HG02623 (cell line): Measurements from ENCODE around the gene MROH7.
A peak's percentile ranks its signal among the peaks of the same experiment; 100 is the strongest.

Experiments
- ATAC-seq: cut with Tn5 transposase; IDR thresholded peaks from one replicate; pipeline ENCODE4 v1.9.1; 2021; ENCODE audit warnings: moderate library complexity; ENCODE audit not compliant: unreplicated experiment

The MROH7 gene

DNA sequence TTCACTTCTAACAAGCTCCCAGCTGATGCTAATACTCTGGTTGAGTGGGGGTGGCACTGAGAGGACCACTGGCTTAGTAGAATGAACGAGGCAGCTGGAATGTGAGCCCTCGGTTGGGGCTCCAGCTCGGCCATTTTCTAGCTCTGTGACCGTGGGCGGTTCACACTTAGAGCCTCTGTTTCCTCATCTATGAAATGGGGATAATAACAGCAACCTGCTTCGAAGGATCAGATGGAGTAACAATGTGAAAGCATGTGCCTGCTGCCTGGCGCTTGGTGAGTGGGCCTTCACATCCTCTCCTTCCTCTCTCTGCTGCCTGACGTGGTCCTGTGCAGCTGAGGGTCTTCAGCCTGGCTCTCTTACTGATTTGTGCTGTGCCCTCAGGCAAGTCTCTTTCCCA lies 53.2 kb downstream of the MROH7 start:
- no peak for ATAC-seq

DNA sequence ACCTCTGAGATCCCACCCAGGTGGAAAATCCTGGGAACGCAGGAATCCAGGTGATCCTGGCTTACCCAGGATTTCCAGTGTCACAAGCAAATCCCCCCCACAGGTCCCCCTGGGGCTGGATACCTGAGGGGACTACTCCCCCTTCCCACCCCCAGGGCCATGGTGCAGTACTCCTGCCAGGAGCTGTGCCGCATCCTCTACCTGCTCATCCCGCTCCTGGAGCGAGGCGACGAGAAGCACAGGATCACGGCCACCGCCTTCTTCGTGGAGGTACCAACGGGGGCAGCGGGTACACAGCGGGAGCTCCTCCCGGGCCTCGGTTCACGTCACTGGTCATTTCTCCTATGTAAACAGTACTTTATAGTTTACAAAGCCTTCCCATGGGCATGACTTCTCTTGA lies 53.6 kb downstream of the MROH7 start:
- ATAC-seq, result no peak

- ATAC-seq, result no peak
These were observed 54.2 kb downstream of the MROH7 start for GRCh38 chr1:54695764-54696163.

DNA sequence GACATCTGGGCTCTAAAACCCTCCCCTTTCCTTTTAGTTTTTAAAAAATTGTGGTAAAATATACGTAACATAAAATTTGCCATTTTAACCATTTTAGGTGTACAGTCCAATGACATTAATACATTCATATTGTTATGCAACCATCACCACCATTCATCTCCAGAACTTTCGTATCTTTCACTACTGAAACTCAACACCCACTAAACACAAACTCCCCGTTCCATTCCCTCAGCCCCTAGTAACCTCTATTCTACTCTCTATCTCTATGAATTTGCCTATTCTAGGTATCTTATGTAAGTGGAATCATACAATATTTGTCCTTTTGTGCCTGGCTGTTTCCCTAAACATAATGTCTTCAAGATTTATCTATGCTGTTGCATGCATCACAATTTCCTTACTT lies 54.7 kb downstream of the MROH7 start:
- ATAC-seq, result no peak

DNA sequence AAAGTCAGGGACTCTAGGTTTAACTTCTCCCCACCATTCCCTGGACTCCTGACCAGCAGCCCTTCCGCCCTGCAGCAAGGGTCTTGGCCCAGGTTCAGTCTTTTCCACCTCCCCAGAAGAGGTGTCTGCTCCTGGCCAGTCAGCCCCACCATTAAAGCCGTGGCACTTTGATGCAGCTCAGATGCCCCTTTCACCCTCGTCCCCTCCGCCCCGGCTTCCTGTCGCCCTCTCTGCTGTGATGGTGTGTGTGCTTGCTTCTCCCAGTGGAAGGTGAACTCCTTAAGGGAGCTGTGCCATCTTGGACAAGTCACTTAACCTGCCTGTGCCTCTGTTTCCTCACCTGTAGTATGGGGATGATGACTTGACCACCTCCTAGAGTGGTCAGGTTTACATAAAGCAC lies 56.3 kb downstream of the MROH7 start:
- no peak for ATAC-seq

DNA sequence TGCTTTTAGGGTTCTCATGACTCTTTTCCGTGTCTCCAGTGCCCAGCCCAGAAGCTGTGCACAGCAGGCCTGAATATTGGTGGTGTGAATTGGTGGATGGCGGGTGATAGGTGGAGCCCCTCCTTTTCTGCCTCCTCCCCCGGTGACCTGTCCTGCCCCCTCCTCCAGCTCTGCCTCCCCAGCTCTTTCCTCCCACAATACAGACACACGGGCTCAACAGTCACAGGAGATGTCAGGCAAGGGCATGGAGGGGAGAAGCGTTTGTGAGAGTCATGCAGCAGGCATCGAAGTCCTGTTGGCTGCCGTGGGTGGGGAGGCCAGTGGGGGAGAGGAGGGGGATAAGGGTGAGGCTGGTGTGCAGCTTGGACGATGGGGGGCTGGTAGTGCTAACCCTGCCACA lies 56.8 kb downstream of the MROH7 start:
- ATAC-seq, result no peak

DNA sequence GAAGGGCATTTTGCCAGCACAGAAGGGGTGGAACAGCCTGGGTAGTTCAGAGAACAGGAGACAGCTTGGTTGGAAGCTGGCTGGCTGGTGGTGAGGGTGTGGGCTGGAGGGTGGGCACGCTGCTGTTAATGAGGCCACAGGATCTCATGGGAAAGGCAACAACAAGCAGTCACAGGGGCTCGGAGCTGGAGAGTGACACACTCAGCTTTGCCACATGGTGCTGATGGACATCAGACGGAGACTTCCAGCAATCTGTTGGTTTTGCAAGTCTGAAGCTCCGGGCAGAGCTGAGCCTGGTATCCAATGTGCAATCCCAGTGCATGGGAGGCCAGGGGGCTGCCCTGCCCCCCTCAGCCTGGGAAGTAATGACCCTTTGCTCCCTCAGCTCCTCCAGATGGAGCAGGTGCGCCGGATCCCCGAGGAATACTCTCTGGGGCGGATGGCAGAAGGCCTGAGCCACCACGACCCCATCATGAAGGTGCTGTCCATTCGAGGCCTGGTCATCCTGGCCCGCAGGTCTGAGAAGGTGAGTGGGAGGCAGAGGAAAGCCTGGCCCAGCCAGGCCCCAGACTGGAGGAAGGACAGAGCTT lies 58.4 kb downstream of the MROH7 start:
- ATAC-seq, result no peak

DNA sequence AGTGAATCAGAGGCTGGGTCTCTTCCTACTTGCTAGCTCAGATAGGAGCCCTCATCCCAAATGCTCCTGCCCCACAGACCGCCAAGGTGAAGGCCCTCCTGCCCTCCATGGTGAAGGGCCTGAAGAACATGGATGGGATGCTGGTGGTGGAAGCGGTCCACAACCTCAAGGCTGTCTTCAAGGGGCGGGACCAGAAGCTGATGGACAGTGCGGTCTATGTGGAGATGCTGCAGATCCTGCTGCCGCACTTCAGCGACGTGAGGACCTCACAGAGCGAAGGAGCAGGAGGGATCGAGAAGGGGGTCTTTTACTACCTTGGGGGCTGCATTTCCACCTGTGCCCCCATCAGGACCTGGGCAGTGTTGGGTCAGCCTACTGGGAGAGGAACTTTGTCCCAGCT lies 59.5 kb downstream of the MROH7 start:
- ATAC-seq, result no peak

GRCh38 chr1:54701996-54702395 lies 60.4 kb downstream of the MROH7 start:
- no peak for ATAC-seq

- ATAC-seq, result no peak
These were observed 61.9 kb downstream of the MROH7 start for GRCh38 chr1:54703471-54703870.

- ATAC-seq, result no peak
These were observed 63.6 kb downstream of the MROH7 start for GRCh38 chr1:54705153-54705552.

DNA sequence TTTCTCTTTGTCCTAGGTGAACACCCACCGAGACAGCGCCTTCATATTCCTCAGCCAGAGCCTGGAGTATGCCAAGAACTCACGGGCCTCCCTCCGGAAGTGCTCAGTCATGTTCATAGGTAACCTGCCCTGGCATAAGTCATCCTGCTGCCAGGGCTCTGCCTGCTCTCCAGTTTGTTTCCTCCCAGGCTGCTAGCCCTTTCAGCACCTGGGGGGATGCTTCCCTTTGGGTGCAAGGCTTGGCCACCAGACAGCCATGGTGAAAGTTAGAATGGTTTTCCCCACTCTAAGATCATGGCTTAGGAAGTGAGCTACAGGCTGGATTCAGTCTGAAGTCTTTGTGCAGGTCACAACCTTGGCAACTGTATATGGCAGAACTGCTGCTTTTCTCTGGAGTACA lies 64.8 kb downstream of the MROH7 start:
- no peak for ATAC-seq

- no peak for ATAC-seq
These were observed 66.8 kb downstream of the MROH7 start for GRCh38 chr1:54708385-54708784.

- ATAC-seq, result no peak
These were observed 68.1 kb downstream of the MROH7 start for GRCh38 chr1:54709547-54710292.

- no peak for ATAC-seq
These were observed 68.8 kb downstream of the MROH7 start for GRCh38 chr1:54710434-54710833.

- ATAC-seq, result no peak
These were observed 69.3 kb downstream of the MROH7 start for GRCh38 chr1:54710841-54711240.

GRCh38 chr1:54711536-54711935 lies 70.0 kb downstream of the MROH7 start:
- no peak for ATAC-seq

- ATAC-seq, result no peak
These were observed 73.4 kb downstream of the MROH7 start for GRCh38 chr1:54714881-54715492.

DNA sequence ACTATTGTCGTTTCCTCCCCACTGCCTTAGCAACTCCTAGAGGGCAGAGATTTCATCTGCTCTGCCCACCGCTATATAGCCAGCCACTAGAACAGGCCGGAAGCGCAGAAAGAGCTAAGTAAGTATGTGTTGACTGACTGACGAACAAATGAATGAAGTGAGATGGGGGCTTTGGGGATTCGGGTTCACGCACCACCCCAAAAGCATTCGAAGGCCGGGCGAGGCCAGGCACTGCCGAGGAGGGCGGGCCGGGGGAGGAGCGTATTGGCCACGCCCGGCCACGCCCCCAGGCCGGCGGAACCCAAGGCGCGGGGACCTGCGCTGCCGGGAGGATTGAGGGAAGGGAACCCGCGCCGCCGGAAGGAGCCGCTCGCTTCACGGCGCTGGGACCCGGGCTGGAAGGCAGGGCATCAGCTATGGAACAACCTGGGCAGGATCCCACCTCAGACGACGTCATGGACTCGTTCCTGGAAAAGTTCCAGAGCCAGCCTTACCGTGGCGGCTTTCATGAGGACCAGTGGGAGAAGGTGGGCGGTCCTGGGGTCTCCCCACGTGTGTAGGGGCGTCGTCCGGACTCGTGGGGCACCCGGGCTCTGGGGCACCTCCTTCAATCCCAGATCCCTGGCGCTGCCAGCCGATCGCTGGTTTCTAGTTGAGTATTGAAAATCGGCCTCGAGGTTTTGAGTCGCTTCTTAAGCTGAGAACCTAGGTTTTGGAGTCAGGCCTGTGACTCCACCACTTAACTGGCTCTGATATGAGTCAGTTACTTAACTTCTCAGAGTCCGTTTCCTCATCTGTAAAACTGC lies 74.1 kb downstream of the MROH7 start, which contains the start of gene TTC4:
Gene TTC4 (plus strand): TSS at position 369 of the 806 bp plus-strand sequence. CDS start 48 bp downstream, at position 417.
- ATAC-seq, result peak; percentile 95

- no peak for ATAC-seq
These were observed 74.9 kb downstream of the MROH7 start for GRCh38 chr1:54716299-54717047.

- no peak for ATAC-seq
These were observed 80.1 kb downstream of the MROH7 start for GRCh38 chr1:54721719-54722118.
